KBM-7 (cell line): ENCODE data around the gene THADA.

Experiments
- DNase-seq: peaks from one replicate; pipeline ENCODE4 v3.0.0-alpha.2; 2015
- in situ Hi-C: fragments of 300-500 bp; cut with MboI; formaldehyde crosslinking; loops from 2 replicates; pipeline ENCODE4 v1.14.3; 2020; ENCODE audit warnings: low sequenced_read_pairs, low pct_unique_long_range_greater_than_20kb, mixed read lengths

The THADA gene

GRCh38 chr2:43348908-43349661, 246.8 kb downstream of the THADA start:
- DNase-seq = no peak
- in situ Hi-C loops = no loop called here

- in situ Hi-C loops = no loop called here
- no peak for DNase-seq
These were observed 248.1 kb downstream of the THADA start for GRCh38 chr2:43347746-43348145.

GRCh38 chr2:43346602-43347567, 249.0 kb downstream of the THADA start:
- DNase-seq = no peak
- in situ Hi-C loops = no loop called here

GRCh38 chr2:43345872-43346271, 250.0 kb downstream of the THADA start:
- DNase-seq = no peak
- in situ Hi-C loops = no loop called here

- DNase-seq = no peak
- in situ Hi-C loops = no loop called here
These were observed 250.4 kb downstream of the THADA start for GRCh38 chr2:43345391-43345813.

DNA sequence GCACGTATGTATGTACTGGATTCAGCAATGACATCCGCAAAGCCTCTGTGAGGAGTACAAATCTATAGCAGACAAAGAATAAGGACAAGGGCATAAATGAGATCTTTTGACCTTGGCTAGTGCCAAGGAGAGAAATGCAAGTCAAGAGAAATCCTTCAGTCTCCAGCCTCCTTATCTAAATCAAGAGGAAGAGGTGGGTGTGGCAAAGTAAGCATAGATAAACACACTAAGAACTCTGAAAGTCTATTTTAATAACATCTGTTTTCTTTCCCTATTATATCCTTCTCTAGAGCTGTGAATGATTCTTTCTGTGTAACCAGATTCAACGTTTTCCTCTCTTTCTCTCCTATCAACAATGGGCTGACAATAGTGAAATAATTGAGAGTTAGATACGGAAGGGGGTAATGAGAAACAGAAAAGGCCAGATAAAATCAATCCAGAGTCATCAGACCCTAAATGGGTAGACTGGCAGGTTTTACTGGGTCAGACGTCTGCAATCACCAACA, 250.9 kb downstream of the THADA start:
- in situ Hi-C loops = no loop called here

DNA sequence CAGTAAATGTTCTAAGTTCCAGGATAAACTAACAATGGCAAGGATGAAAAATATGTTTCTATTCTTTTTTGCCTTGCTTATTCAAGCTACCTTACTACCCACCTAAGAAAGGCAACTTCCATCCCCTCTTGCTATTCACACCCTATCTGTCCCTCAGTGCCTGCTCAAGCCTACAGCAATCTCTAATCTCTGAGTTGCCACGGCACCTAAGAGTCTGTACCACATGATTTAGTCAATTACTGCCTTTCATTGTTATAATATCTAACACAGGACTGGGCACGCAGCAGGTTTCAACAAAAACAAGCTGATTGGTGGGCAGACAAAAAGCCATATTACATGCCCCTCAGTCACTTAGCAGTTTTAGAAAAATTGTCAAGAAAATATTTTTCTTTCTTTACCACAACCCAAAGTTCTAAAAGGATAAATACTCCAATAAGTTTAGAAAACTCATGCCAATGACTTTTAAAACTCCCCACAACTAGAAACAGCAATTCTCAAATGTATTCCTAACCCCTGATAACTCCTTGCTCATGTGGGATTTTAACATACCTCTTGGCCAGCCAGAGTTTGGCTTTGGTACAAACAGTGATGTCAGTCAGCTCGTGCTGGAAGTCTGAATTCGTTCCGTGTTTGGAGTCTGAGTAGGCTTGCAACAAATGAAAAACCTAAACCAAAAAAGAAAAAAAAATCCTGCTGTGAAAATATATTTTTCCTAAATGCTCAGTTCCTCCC, 252.1 kb downstream of the THADA start:
- in situ Hi-C loops = no loop called here
- DNase-seq = no peak

More for the DNA sequence above, 250.9 kb downstream of the THADA start:
- DNase-seq = no peak

- DNase-seq = no peak
- in situ Hi-C loops = no loop called here
These were observed 253.7 kb downstream of the THADA start for GRCh38 chr2:43341959-43342757.

GRCh38 chr2:43340945-43341356, 254.9 kb downstream of the THADA start:
- in situ Hi-C loops = no loop called here

GRCh38 chr2:43340066-43340465, 255.8 kb downstream of the THADA start:
- DNase-seq = no peak
- in situ Hi-C loops = no loop called here

More at GRCh38 chr2:43340945-43341356, 254.9 kb downstream of the THADA start:
- no peak for DNase-seq

DNA sequence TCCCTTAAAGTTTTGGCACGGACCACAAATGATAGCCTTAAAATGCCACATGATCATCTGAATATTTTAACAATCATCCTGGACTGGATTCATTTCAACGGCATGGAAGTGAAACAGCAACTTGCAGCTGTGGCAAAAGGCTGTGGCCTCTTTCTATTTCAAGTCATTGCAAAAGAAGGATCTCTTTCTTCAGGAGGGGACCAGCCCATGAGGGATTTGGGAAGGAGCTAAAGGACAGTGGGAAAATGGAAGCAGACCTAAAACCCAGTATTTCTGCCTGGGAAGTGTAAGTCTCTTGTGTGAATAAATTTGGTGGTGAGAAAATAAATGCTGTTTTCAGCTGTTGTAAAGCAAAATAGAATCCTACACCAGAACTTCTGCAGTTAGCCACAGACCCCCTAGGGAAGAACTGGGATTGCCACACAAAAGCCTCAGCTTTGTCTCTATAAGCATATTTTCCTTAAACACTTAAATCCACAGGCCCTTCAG, 262.1 kb downstream of the THADA start:
- no peak for DNase-seq
- in situ Hi-C loops = no loop called here

- in situ Hi-C loops = no loop called here
These were observed 262.7 kb downstream of the THADA start for GRCh38 chr2:43333101-43333655.

DNA sequence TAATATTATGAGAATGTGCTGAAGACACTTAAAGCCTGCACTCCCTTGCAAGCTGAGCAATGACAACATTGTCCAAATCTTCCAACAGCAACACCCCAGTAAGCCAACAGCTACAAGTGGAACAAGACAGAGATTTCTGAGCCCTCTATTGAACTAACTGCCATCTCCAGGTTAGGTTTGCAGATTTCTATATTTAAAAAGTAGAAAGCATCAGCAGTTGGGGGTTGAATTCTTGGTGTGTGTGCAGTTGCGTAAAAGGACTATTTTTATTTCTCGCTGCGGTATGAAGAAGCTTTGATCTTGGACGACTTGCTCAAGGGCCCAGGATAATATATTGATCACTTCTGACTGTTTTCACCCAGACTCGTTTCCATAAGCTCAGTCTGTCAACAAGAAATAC, 263.2 kb downstream of the THADA start:
- in situ Hi-C loops = no loop called here
- DNase-seq = no peak

More at GRCh38 chr2:43333101-43333655, 262.7 kb downstream of the THADA start:
- no peak for DNase-seq

- peak; percentile 65 for DNase-seq
- in situ Hi-C loops = no loop called here
These were observed 264.4 kb downstream of the THADA start for GRCh38 chr2:43331422-43331821.

DNA sequence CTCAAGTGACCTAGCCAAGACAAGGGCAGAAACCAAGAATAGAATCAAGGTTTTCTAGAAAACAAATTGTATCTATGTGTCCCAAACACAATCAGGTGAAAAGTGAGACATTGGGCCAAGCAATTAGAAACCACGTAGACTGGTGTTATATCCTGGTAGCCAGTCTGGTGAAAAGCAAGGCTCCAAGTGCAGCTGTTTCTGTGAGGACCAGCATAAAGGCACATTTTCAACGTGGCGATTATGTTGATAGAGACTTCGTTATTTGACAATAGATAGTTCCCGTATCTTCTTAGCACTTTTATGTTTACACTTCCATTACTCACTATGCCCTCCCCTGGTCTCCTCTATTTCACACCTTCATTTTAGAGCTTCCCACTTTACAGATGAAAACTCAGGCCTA, 266.2 kb downstream of the THADA start:
- DNase-seq = no peak
- in situ Hi-C loops = no loop called here

GRCh38 chr2:43328832-43329231, 267.0 kb downstream of the THADA start:
- DNase-seq = no peak
- in situ Hi-C loops = no loop called here

- in situ Hi-C loops = no loop called here
- DNase-seq = no peak
These were observed 267.7 kb downstream of the THADA start for GRCh38 chr2:43328133-43328532.

- in situ Hi-C loops = no loop called here
- peak; percentile 17 for DNase-seq
These were observed 268.7 kb downstream of the THADA start for GRCh38 chr2:43327119-43327518.
